Prostate gland (tissue), 2 donors: ENCODE results near the gene GFOD2.

ENCODE experiments used
- POLR2AphosphoS5 ChIP-seq: sonication (generic); formaldehyde crosslinking; IDR thresholded peaks from one replicate; pipeline ENCODE4 v1.6.1; 2017; ENCODE audit warnings: antibody characterized with exemption
- TF ChIP-seq, protein P1 (sequence below), 4 experiments: fragments of 200-600 bp in 2 of 4; fragments of 450-650 bp in 2 of 4; sonication (generic) in 2 of 4; IDR thresholded peaks; 1 replicate in 3 of 4; 2 replicates in 1 of 4; pipeline ENCODE4 v1.5.1; 2016 to 2019; ENCODE audit warnings: antibody characterized with exemption in 4 of 4, mild to moderate bottlenecking in 2 of 4, moderate library complexity in 2 of 4

DNA sequence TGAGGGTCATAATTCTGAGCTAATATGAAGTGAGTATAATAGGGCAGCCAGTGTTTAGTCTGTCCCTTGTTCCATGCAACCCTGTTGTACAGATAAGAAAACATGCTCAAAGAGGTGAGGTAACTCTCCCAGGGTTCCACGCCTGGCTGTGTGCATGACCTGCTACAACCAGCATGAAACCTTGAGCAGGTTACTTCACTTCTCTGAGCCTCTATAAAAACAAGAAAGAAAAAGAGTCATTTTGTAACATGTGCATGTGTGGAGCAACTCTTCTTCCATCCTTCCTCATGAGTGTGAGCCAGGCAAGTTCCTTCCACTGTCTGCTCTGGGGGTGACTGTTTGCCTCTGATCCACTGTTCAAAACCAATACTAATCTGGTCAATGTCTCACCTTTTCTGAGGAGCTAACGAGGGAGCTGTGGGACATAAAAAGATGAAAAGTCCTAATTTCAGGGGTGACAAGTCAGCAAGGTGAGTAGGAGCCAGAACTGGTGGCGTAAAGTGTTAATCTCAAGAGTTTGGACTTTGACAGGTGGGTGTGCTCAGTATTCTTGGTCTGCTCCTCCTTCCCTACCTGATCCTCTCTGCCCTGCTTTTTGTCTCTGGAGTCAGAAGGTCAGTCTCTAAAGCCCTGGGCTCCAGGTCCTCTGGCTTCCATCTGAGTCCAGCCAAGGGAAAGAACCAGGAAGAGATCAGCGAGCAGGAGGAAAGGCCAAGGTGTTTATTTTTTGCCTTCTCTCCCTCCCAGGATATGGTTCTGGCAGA lies 21.5 kb downstream of the GFOD2 start:
- TF ChIP-seq, protein P1, sequence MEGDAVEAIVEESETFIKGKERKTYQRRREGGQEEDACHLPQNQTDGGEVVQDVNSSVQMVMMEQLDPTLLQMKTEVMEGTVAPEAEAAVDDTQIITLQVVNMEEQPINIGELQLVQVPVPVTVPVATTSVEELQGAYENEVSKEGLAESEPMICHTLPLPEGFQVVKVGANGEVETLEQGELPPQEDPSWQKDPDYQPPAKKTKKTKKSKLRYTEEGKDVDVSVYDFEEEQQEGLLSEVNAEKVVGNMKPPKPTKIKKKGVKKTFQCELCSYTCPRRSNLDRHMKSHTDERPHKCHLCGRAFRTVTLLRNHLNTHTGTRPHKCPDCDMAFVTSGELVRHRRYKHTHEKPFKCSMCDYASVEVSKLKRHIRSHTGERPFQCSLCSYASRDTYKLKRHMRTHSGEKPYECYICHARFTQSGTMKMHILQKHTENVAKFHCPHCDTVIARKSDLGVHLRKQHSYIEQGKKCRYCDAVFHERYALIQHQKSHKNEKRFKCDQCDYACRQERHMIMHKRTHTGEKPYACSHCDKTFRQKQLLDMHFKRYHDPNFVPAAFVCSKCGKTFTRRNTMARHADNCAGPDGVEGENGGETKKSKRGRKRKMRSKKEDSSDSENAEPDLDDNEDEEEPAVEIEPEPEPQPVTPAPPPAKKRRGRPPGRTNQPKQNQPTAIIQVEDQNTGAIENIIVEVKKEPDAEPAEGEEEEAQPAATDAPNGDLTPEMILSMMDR (IDR thresholded peaks at IDR 0.05), result no peak
- no peak for TF ChIP-seq POLR2AphosphoS5
